Measurements from ENCODE around the gene OR11A1. TPM values are rescaled to one million over a fixed set of nuclear protein-coding genes. Genes with fewer than 3 reads are reported as not detected.

Gene OR11A1
- total and polyA plus RNA-seq, 2 donors (not counting 1 experiment from before 2014, with no cell fraction given): not detected

DNA sequence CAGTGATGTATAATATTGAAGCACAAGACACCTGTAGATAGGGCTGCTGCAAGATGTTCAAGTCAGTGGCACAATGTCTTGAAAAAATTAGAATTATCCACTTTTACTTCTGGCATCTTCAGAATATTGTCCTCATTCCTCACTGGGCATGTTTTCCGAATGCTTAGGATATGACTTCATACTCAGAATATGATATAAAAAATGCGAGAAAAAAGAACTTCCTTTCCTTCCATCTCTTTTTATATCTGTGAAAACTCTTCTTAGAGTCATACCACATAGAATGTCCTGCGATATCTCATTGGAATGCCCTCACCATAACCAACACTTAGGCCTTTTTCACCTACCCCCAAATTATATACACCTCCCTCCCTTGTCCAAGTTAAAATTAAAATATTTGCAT lies 26.3 kb upstream of the OR11A1 start:
- Histone ChIP-seq H3K4me3 (ENCODE audit: control extremely low read depth in 1 of 5, extremely low read depth in 1 of 5, insufficient read depth in 1 of 5, low read depth in 2 of 5, low read length in 4 of 5) (no peak overlapping the region), H3K4me1 (ENCODE audit: control insufficient read depth in 2 of 2, insufficient read depth in 2 of 2, low read length in 2 of 2) (no peaks in the 10 kb centered on the region), H3K9ac (ENCODE audit: low read length) (no peak overlapping the region), H3K27ac (ENCODE audit: low read length in 2 of 2) (no peak overlapping the region), H3K79me2 (ENCODE audit: control insufficient read depth, insufficient read depth, low read length) (no peaks in the 10 kb centered on the region), H4K20me1 (ENCODE audit: control insufficient read depth, insufficient read depth, low read length, poor library complexity, severe bottlenecking) (no peaks in the 10 kb centered on the region), H3K9me3 (ENCODE audit: control extremely low read depth in 1 of 3, control insufficient read depth in 2 of 3, insufficient read depth in 1 of 3, low read length in 2 of 3) (no peaks in the 10 kb centered on the region), H3K27me3 (replicated peaks in 1 of 4; ENCODE audit: control extremely low read depth in 1 of 4, control insufficient read depth in 3 of 4, insufficient read depth in 4 of 4, low read length in 3 of 4) (peaks cover 0 to 4% (median 0%) of the 10 kb centered on the region in 4 experiments), H2AFZ (ENCODE audit: insufficient read depth, low read depth, low read length, poor library complexity, severe bottlenecking) (no peak overlapping the region), H3K36me3 (replicated peaks in 1 of 2; ENCODE audit: control extremely low read depth in 1 of 2, control insufficient read depth in 1 of 2, extremely low read depth in 1 of 2, insufficient read depth in 2 of 2, low read length in 1 of 2) (no peaks in the 10 kb centered on the region), H3K4me2 (replicated peaks; ENCODE audit: low read depth, low read length, poor library complexity, severe bottlenecking) (no peak overlapping the region)
- TF ChIP-seq, protein P1, sequence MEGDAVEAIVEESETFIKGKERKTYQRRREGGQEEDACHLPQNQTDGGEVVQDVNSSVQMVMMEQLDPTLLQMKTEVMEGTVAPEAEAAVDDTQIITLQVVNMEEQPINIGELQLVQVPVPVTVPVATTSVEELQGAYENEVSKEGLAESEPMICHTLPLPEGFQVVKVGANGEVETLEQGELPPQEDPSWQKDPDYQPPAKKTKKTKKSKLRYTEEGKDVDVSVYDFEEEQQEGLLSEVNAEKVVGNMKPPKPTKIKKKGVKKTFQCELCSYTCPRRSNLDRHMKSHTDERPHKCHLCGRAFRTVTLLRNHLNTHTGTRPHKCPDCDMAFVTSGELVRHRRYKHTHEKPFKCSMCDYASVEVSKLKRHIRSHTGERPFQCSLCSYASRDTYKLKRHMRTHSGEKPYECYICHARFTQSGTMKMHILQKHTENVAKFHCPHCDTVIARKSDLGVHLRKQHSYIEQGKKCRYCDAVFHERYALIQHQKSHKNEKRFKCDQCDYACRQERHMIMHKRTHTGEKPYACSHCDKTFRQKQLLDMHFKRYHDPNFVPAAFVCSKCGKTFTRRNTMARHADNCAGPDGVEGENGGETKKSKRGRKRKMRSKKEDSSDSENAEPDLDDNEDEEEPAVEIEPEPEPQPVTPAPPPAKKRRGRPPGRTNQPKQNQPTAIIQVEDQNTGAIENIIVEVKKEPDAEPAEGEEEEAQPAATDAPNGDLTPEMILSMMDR (IDR thresholded peaks at IDR 0.05): no peak
- ATAC-seq (ENCODE audit: low read depth) (no peak), DNase-seq (no peak)
- 100% methylated on average over 1 of the region's 3 CpGs for WGBS (ENCODE audit: insufficient coverage)
- Mint-ChIP-seq H3K27ac (no peak overlapping the region), H3K4me1 (no peaks in the 10 kb centered on the region), H3K27me3 (peaks cover 23% of the 10 kb centered on the region), H3K4me3 (no peak overlapping the region), H3K9me3 (ENCODE audit: insufficient read depth) (peaks cover 4% of the 10 kb centered on the region)
- intact Hi-C loops (cut with micrococcal nuclease): no loop called here
- ChIA-PET POLR2A (no interaction called here), CTCF (no interaction called here)

DNA sequence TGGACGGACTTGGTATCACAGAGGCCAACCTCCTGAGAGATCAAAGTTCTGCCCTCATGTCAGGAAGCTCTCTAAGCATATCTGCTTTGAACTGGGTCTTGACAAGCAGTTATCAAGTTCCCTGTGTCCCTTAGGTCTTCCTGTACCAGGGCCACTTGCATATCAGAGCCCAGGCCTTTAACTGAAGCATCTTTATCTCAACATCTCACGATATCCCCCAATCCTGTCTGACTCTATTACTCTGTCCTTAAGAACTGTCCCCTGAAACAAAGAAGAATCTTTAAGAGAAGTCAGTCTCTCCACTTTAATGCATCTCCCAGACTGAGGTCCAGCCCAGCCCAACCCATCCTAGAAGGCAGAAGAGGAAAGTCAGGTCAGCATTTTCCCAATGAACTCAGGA lies 22.7 kb upstream of the OR11A1 start:
- Histone ChIP-seq H3K79me2 (ENCODE audit: control insufficient read depth, insufficient read depth, low read length) (no peaks in the 10 kb centered on the region), H3K4me3 (ENCODE audit: control extremely low read depth in 1 of 5, extremely low read depth in 1 of 5, insufficient read depth in 1 of 5, low read depth in 2 of 5, low read length in 4 of 5) (no peak overlapping the region), H3K4me1 (ENCODE audit: control insufficient read depth in 2 of 2, insufficient read depth in 2 of 2, low read length in 2 of 2) (no peaks in the 10 kb centered on the region), H4K20me1 (ENCODE audit: control insufficient read depth, insufficient read depth, low read length, poor library complexity, severe bottlenecking) (no peaks in the 10 kb centered on the region), H3K36me3 (replicated peaks in 1 of 2; ENCODE audit: control extremely low read depth in 1 of 2, control insufficient read depth in 1 of 2, extremely low read depth in 1 of 2, insufficient read depth in 2 of 2, low read length in 1 of 2) (no peaks in the 10 kb centered on the region), H3K9ac (ENCODE audit: low read length) (no peak overlapping the region), H3K4me2 (replicated peaks; ENCODE audit: low read depth, low read length, poor library complexity, severe bottlenecking) (no peak overlapping the region), H3K27me3 (replicated peaks in 1 of 4; ENCODE audit: control extremely low read depth in 1 of 4, control insufficient read depth in 3 of 4, insufficient read depth in 4 of 4, low read length in 3 of 4) (no peaks in the 10 kb centered on the region), H3K9me3 (ENCODE audit: control extremely low read depth in 1 of 3, control insufficient read depth in 2 of 3, insufficient read depth in 1 of 3, low read length in 2 of 3) (no peaks in the 10 kb centered on the region), H3K27ac (ENCODE audit: low read length in 2 of 2) (no peak overlapping the region), H2AFZ (ENCODE audit: insufficient read depth, low read depth, low read length, poor library complexity, severe bottlenecking) (no peak overlapping the region)
- Mint-ChIP-seq H3K27ac (no peak overlapping the region), H3K9me3 (ENCODE audit: insufficient read depth) (peaks cover 4% of the 10 kb centered on the region), H3K27me3 (peaks cover 10% of the 10 kb centered on the region), H3K4me3 (no peak overlapping the region), H3K4me1 (no peaks in the 10 kb centered on the region)
- POLR2A ChIA-PET: no interaction called here
- TF ChIP-seq EZH2 (IDR thresholded peaks at IDR 0.05; ENCODE audit: borderline replicate concordance, insufficient read depth, low read depth, low read length, poor library complexity, severe bottlenecking): no peak
- TF ChIP-seq, protein P1 (IDR thresholded peaks at IDR 0.05): no peak
- intact Hi-C loops (cut with micrococcal nuclease): no loop called here
- 96% methylated on average over 2 of the region's 2 CpGs for whole genome bisulfite sequencing (ENCODE audit: insufficient coverage)
- CTCF ChIA-PET: no interaction called here
- ATAC-seq (ENCODE audit: low read depth): no peak
- DNase-seq: no peak
